Left ventricle myocardium superior (tissue), 1 donor: ENCODE results near the gene CNGA4. TPM values are rescaled to one million over a fixed set of nuclear protein-coding genes. Genes with fewer than 3 reads are reported as not detected.
"Not testable (repeated sequence)": the region's sequence is repeated elsewhere in the genome, so short reads cannot be mapped to it uniquely, and the experiment has no call there.

Experiments used
- ATAC-seq: fragments of 200-7000 bp; cut with Tn5 transposase; one replicate; pipeline ENCODE4 v1.9.1; 2020; ENCODE audit warnings: mild to moderate bottlenecking, moderate library complexity
- DNase-seq: peaks from one replicate; pipeline ENCODE4 v3.0.0-alpha.2; 2020
- intact Hi-C: fragments of 100-400 bp; cut with micrococcal nuclease; formaldehyde crosslinking; loops from one replicate; pipeline ENCODE4 v1.11.0; 2022
- total RNA-seq: library from RNA; stranded (reverse); fragmentation: NEBNext Ultra II Directional; extraction: Animal tissue kit (Norgen Biotek cat#: 25700); gene quantifications from one replicate; pipeline ENCODE4 v1.2.1, GENCODE V29; 2021
- donor health status: DM: no; HTN: yes; CAD: no; lungs with severe emphysema.

Gene CNGA4
- total RNA-seq, 1 donor from 2014 or later, result not detected

- no peak for ATAC-seq
- DNase-seq, result no peak
- intact Hi-C loops, result no loop called here
Measured at GRCh38 chr11:6251990-6252473, 13.1 kb downstream of the CNGA4 start.

- DNase-seq (no peak), ATAC-seq (no peak)
- intact Hi-C loops, result no loop called here
Measured at GRCh38 chr11:6253197-6253596, 14.3 kb downstream of the CNGA4 start.

- no peak for ATAC-seq
- intact Hi-C loops, result no loop called here
- no peak for DNase-seq
Measured at GRCh38 chr11:6258141-6258540, 19.3 kb downstream of the CNGA4 start.

GRCh38 chr11:6258571-6259081 is 19.7 kb downstream of the CNGA4 start:
- intact Hi-C loops, result no loop called here
- DNase-seq (no peak), ATAC-seq (peak; percentile 40)

- ATAC-seq (no peak), DNase-seq (no peak)
- intact Hi-C loops, result no loop called here
Measured at GRCh38 chr11:6260207-6260726, 21.4 kb downstream of the CNGA4 start.

- intact Hi-C loops, result no loop called here
- ATAC-seq, result no peak
- no peak for DNase-seq
Measured at GRCh38 chr11:6263662-6264061, 24.8 kb downstream of the CNGA4 start.

GRCh38 chr11:6268820-6269219 is 29.9 kb downstream of the CNGA4 start:
- DNase-seq (no peak), ATAC-seq (no peak)
- intact Hi-C loops, result no loop called here

GRCh38 chr11:6269994-6270393 is 31.1 kb downstream of the CNGA4 start:
- ATAC-seq (no peak), DNase-seq (no peak)
- intact Hi-C loops, result no loop called here

- intact Hi-C loops, result no loop called here
- no peak for DNase-seq
- ATAC-seq, result no peak
Measured at GRCh38 chr11:6270584-6271246, 31.8 kb downstream of the CNGA4 start.

GRCh38 chr11:6271598-6271997 is 32.7 kb downstream of the CNGA4 start:
- ATAC-seq (peak; percentile 77), DNase-seq (no peak)
- intact Hi-C loops, result no loop called here

GRCh38 chr11:6273188-6273587 is 34.3 kb downstream of the CNGA4 start:
- ATAC-seq, result peak; percentile 88
- intact Hi-C loops, result no loop called here
- DNase-seq, result no peak

GRCh38 chr11:6280809-6281208 is 41.9 kb downstream of the CNGA4 start:
- ATAC-seq, DNase-seq, intact Hi-C loops: not testable (repeated sequence)

GRCh38 chr11:6283453-6284023 is 44.6 kb downstream of the CNGA4 start:
- intact Hi-C loops, result no loop called here
- ATAC-seq (no peak), DNase-seq (no peak)

GRCh38 chr11:6284250-6284649 is 45.4 kb downstream of the CNGA4 start:
- DNase-seq, result no peak
- intact Hi-C loops, result no loop called here

GRCh38 chr11:6285019-6285418 is 46.1 kb downstream of the CNGA4 start:
- intact Hi-C loops, result no loop called here
- ATAC-seq, result peak; percentile 82
- no peak for DNase-seq

More at GRCh38 chr11:6284250-6284649, 45.4 kb downstream of the CNGA4 start:
- no peak for ATAC-seq

Other genes starting within 250 kb of the CNGA4 start
- gene OR56A4, start 232.1 kb upstream of the CNGA4 start, total RNA-seq, result not detected
- not detected for gene OR56A1, start 208.3 kb upstream of the CNGA4 start, total RNA-seq
- not detected for gene OR56B4, start 131.4 kb upstream of the CNGA4 start, total RNA-seq
- not detected for gene OR52B2, start 68.8 kb upstream of the CNGA4 start, total RNA-seq
- not detected for gene OR52W1, start 39.9 kb upstream of the CNGA4 start, total RNA-seq
- not detected for gene C11orf42, start 33.5 kb upstream of the CNGA4 start, total RNA-seq
- gene FHIP1B, start 4.5 kb upstream of the CNGA4 start, total RNA-seq, result 16.3 TPM
- gene CCKBR, start 20.7 kb downstream of the CNGA4 start, total RNA-seq, result not detected
- gene CAVIN3, start 81.4 kb downstream of the CNGA4 start, total RNA-seq, result 31.1 TPM
- gene SMPD1, start 151.4 kb downstream of the CNGA4 start, total RNA-seq, result 60.9 TPM
- 87.6 TPM for gene APBB1, start 180.0 kb downstream of the CNGA4 start, total RNA-seq
- gene HPX, start 201.9 kb downstream of the CNGA4 start, total RNA-seq, result not detected
- gene TRIM3, start 234.9 kb downstream of the CNGA4 start, total RNA-seq, result 14.4 TPM
- 15.2 TPM for gene ARFIP2, start 242.2 kb downstream of the CNGA4 start, total RNA-seq
- 17.9 TPM for gene TIMM10B, start 242.4 kb downstream of the CNGA4 start, total RNA-seq